Astrocyte (in vitro differentiated cells and primary cell): ENCODE measurements around the gene DRD1.

Source experiments
- CTCF ChIP-seq: IDR thresholded peaks from 2 replicates; pipeline ENCODE4 v1.5.1; 2011; ENCODE audit warnings: low read depth, mild to moderate bottlenecking, inconsistent platforms, low read length, moderate library complexity; ENCODE audit not compliant: insufficient read depth
- EZH2 ChIP-seq: IDR thresholded peaks from 2 replicates; pipeline ENCODE4 v1.6.1; 2012; ENCODE audit warnings: mild to moderate bottlenecking, low read length, inconsistent platforms; ENCODE audit not compliant: insufficient read depth

- TF ChIP-seq CTCF = no peak
- no peak for TF ChIP-seq EZH2
These were observed 31.3 kb upstream of the DRD1 start for GRCh38 chr5:175475248-175475647.
